Right atrium auricular region (tissue), 2 donors: ENCODE data around the gene CSF1R. TPM values are rescaled to one million over a fixed set of nuclear protein-coding genes. Genes with fewer than 3 reads are reported as not detected.
"Not testable (repeated sequence)": the region's sequence is repeated elsewhere in the genome, so short reads cannot be mapped to it uniquely, and the experiment has no call there.

Experiments used
- DNase-seq: peaks from one replicate; pipeline ENCODE4 v3.0.0-alpha.2; 2019; ENCODE audit warnings: low spot score
- H3K27ac ChIP-seq, 2 donors: fragments of 200-600 bp; sonication (generic); 1 replicate in 1 of 2; 2 replicates in 1 of 2; pipeline ENCODE4 v1.5.1; 2016 to 2019
- H3K27me3 ChIP-seq, 2 donors: fragments of 200-600 bp; sonication (generic); one replicate each; pipeline versions ENCODE4 v1.5.1 to v1.6.0; 2017 to 2019
- H3K36me3 ChIP-seq: fragments of 200-600 bp; sonication (generic); one replicate; pipeline ENCODE4 v1.5.1; 2016
- H3K4me1 ChIP-seq, 2 donors: fragments of 200-600 bp; sonication (generic); one replicate each; pipeline versions ENCODE4 v1.5.1 to v1.6.0; 2017 to 2019
- H3K4me3 ChIP-seq, 2 donors: fragments of 200-600 bp; sonication (generic); 1 replicate in 1 of 2; 2 replicates in 1 of 2; pipeline ENCODE4 v1.5.1; 2017 to 2019; ENCODE audit warnings: mild to moderate bottlenecking in 1 of 2, moderate library complexity in 1 of 2
- H3K9me3 ChIP-seq, 2 donors: fragments of 200-600 bp; sonication (generic); one replicate each; pipeline ENCODE4 v1.5.1; 2019
- total RNA-seq, 2 donors: library from RNA; depleted of rRNA; stranded (reverse); fragments of >200 nt; gene quantifications; one replicate each; pipeline ENCODE4 v1.1.0, GENCODE V29; 2016
- TF ChIP-seq, protein P1 (sequence below), 2 donors: fragments of 200-600 bp; sonication (generic); IDR thresholded peaks; one replicate each; pipeline ENCODE4 v1.5.1; 2019; ENCODE audit warnings: antibody characterized with exemption in 2 of 2

CSF1R gene
- total RNA-seq, 2 donors from 2014 or later: 11.2 to 24.6 TPM

DNA sequence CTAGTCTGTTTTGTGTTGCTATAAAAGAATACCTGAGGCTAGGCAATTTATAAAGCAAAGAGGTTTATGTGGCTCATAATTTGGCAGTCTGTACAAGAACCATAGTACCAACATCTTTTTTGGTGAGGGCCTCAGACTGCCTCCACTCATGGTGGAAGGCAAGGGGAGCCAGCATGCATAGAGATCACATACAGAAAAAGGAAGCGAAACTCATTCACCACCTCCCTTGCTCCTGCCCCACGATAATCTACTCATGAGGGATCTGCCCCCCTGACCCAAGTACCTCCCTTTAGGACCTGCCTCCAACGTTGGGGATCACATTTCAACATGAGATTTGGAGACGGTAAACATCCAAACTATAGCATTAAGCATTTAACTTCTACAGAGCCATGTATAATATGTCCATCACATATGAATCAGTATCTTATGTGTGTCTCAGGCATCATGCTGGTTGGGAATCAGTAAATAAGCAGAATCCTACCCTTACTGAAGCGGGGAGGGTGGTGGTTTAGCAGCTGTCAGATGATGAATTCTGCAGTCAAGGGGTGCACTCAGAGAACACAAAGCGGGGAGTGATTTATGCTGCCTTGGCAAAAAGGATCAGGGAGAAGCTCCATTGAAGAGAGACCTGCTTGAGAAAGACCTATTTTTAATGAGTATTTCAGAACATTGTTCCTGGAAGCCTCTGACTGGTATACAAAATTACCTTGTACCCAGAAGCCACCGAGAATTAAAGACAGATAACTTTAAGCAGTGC is 51.0 kb downstream of the CSF1R start:
- TF ChIP-seq, protein P1, sequence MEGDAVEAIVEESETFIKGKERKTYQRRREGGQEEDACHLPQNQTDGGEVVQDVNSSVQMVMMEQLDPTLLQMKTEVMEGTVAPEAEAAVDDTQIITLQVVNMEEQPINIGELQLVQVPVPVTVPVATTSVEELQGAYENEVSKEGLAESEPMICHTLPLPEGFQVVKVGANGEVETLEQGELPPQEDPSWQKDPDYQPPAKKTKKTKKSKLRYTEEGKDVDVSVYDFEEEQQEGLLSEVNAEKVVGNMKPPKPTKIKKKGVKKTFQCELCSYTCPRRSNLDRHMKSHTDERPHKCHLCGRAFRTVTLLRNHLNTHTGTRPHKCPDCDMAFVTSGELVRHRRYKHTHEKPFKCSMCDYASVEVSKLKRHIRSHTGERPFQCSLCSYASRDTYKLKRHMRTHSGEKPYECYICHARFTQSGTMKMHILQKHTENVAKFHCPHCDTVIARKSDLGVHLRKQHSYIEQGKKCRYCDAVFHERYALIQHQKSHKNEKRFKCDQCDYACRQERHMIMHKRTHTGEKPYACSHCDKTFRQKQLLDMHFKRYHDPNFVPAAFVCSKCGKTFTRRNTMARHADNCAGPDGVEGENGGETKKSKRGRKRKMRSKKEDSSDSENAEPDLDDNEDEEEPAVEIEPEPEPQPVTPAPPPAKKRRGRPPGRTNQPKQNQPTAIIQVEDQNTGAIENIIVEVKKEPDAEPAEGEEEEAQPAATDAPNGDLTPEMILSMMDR (IDR thresholded peaks at IDR 0.05): no peak
- Histone ChIP-seq H3K4me1 (peaks cover 0 to 12% of the 10 kb centered on the region in 2 donors), H3K9me3 (no peaks in the 10 kb centered on the region), H3K4me3 (no peak overlapping the region), H3K36me3 (peaks cover 82% of the 10 kb centered on the region), H3K27ac (no peak overlapping the region), H3K27me3 (no peaks in the 10 kb centered on the region)
- DNase-seq: no peak

DNA sequence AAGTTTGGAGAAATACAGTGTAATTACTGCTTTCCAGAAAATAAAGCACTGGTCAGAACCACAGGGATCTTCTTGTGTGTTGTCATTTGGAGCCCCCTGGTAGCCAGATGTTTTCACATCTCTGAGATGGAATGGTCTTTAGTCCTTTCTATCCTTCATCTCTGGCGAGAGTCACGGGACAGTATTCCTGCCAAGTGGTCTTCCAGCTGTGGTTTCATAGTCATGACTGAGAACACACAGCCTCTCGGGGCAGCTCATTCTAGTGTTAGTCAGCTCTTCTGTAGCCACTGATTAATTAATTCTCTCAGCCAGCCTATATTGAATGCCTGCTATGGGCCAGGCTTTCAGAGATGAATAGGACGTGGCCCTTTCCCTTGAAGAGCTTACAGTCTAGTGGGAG is 51.7 kb downstream of the CSF1R start:
- Histone ChIP-seq H3K4me3 (no peak overlapping the region), H3K4me1 (peaks cover 0 to 12% of the 10 kb centered on the region in 2 donors), H3K27me3 (no peaks in the 10 kb centered on the region), H3K36me3 (peaks cover 83% of the 10 kb centered on the region), H3K9me3 (no peaks in the 10 kb centered on the region), H3K27ac (no peak overlapping the region)
- TF ChIP-seq, protein P1 (IDR thresholded peaks at IDR 0.05): no peak
- DNase-seq: no peak

DNA sequence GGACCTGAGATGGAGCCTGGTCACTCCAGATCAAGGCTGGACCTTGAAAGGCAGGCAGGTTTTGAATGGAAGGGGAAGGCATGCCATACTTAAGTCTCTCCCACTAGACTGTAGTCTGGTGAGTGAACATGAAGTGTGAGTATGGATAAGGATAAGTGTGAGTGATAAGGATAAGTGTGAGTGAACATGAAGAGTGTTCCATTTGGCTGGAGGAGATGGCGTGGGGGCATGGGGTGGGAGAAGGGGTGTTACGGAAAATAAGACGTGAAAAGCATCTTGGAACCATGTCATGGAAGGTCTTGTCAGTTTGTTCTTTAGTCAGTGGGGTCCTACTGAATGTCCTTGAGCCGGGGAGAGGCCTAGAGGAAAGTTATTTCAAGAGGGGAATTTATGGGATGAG is 53.0 kb downstream of the CSF1R start:
- Histone ChIP-seq H3K4me3 (no peak overlapping the region), H3K4me1 (peaks cover 0 to 12% of the 10 kb centered on the region in 2 donors), H3K27me3 (no peaks in the 10 kb centered on the region), H3K27ac (no peak overlapping the region), H3K9me3 (no peaks in the 10 kb centered on the region), H3K36me3 (peaks cover 77% of the 10 kb centered on the region)
- DNase-seq: no peak
- TF ChIP-seq, protein P1 (IDR thresholded peaks at IDR 0.05): no peak

DNA sequence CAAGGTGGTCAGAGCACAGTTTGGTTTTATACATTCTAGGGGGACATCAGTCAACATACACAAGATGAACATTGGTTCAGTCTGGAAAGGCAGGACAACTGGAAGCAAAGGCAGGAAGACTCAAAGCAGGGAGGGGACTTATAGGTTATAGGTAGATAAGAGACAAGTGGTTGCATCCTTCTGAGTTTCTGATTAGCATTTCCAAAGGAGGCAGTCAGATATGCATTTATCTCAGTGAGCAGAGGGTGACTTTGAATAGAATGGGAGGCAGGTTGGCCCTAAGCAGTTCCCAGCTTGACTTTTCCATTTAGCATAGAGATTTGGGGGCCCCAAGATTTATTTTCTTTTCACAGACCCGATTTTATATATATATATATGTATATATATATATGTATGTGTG is 58.3 kb downstream of the CSF1R start:
- peaks cover 87% of the 10 kb centered on the region for H3K36me3 ChIP-seq

DNA sequence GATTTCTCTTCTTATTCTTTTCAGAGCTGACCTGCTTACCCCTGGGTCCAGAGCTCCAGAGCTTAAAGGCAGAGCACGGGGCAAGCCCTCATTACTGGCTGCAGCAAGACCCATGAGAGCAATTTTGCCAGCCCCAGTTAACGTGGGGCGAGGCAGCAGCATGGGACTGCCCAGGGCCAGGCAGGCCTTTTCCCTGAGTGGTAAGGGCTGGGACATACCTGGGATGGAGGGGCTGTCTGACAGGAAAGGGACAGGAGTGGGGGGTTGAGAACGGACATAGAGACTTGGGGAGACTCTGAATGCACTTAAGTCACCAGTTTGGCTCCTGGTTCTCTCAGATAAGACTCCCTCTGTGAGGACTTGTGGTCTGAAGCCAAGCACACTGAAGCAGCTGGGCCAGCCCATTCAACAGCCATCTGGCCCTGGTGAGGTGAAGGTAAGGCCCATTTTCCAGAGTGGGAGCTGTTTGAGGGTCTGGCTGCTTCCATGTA is 59.6 kb downstream of the CSF1R start:
- peaks cover 74% of the 10 kb centered on the region for H3K36me3 ChIP-seq
- DNase-seq: no peak
- H3K4me3 ChIP-seq: no peak overlapping the region
- no peaks in the 10 kb centered on the region for H3K27me3 ChIP-seq
- no peak overlapping the region for H3K27ac ChIP-seq
- H3K4me1 ChIP-seq: peaks cover 0 to 32% of the 10 kb centered on the region in 2 donors
- TF ChIP-seq, protein P1 (IDR thresholded peaks at IDR 0.05): no peak
- no peaks in the 10 kb centered on the region for H3K9me3 ChIP-seq

More for the DNA sequence above, 58.3 kb downstream of the CSF1R start:
- H3K4me1 ChIP-seq: peaks cover 0 to 18% of the 10 kb centered on the region in 2 donors
- not testable (repeated sequence) for H3K9me3 ChIP-seq, H3K4me3 ChIP-seq, H3K27me3 ChIP-seq, H3K27ac ChIP-seq, DNase-seq

DNA sequence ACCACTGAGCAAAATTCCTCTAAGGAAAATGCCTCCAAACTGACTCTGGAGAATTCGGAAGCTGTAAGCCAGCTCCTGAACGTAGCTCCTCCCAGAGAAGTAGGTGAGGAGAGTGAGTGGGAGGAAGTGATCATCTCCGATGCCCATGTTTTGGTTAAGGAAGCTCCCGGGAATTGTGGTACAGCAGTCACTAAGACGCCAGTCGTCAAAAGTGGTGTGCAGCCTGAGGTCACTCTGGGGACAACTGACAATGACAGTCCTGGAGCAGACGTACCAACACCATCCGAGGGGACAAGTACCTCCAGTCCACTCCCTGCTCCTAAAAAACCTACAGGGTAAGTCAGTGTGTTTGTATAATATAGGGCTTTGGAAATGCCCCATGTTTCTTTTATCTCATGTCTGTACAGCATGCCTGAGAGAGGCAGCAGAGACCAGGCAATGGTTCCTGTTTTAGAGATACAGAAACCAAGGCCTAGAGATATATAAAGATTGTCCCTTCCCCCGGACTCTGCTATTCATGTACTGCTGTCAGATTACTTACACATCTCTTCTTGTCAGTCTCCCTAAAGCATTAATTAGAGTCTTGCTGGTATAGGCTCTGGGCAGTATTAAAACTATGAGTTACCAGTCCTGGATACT is 61.9 kb downstream of the CSF1R start:
- H3K27me3 ChIP-seq: no peaks in the 10 kb centered on the region
- no peak overlapping the region for H3K4me3 ChIP-seq
- DNase-seq: no peak
- TF ChIP-seq, protein P1 (IDR thresholded peaks at IDR 0.05): peak in 1 of 2 donors; percentile 49
- H3K36me3 ChIP-seq: peaks cover 69% of the 10 kb centered on the region
- H3K27ac ChIP-seq: peak overlapping the region; percentile 2 to 30
- H3K9me3 ChIP-seq: no peaks in the 10 kb centered on the region
- H3K4me1 ChIP-seq: peaks cover 0 to 42% of the 10 kb centered on the region in 2 donors
